Ovary (tissue), 3 donors: ENCODE measurements around the gene POLR1C.

ENCODE experiments used
- CTCF ChIP-seq, 3 donors: fragments of 450-650 bp in 2 of 3; fragments of 200-600 bp in 1 of 3; IDR thresholded peaks; one replicate each; pipeline versions ENCODE4 v1.5.1 to v1.8.0; 2016 to 2022; ENCODE audit warnings: antibody characterized with exemption in 3 of 3, mild to moderate bottlenecking in 1 of 3
- EP300 ChIP-seq: sonication (generic); formaldehyde crosslinking; IDR thresholded peaks from one replicate; pipeline ENCODE4 v1.6.1; 2017; ENCODE audit warnings: antibody characterized with exemption
- donor health status: DM: no; HTN: no; CAD: no.

GRCh38 chr6:43490523-43490939 lies 26.4 kb upstream of the POLR1C start:
- TF ChIP-seq EP300 (no peak), CTCF (IDR thresholded peaks at IDR 0.05) (no peak)
